Stimulated activated naive CD4-positive, alpha-beta T cell treated with Interleukin-2 at 50 U/mL for 16 hours (primary cell): ENCODE data around the gene AMH.

Experiments used
- DNase-seq: peaks from one replicate; lab custom pipeline; 2025; lab: John Stamatoyannopoulos, UW

The AMH gene

GRCh38 chr19:2235381-2236063, 13.6 kb upstream of the AMH start:
- no peak for DNase-seq

GRCh38 chr19:2236064-2236313, 13.1 kb upstream of the AMH start:
- no peak for DNase-seq

GRCh38 chr19:2236314-2237050, 12.6 kb upstream of the AMH start, which contains the start of the genes PLEKHJ1 and SF3A2:
TSS of gene PLEKHJ1 (minus strand) at chr19:2236329. CDS start at chr19:2236248, 81 bp downstream.
TSS of gene SF3A2 (plus strand) at chr19:2236824. CDS start at chr19:2243419, 6,595 bp downstream.
- DNase-seq: peak; percentile 95

- no peak for DNase-seq
Observed at GRCh38 chr19:2237051-2237868, 11.9 kb upstream of the AMH start.

GRCh38 chr19:2237869-2238153, 11.3 kb upstream of the AMH start:
- DNase-seq: no peak

GRCh38 chr19:2239173-2239572, 9.9 kb upstream of the AMH start:
- no peak for DNase-seq

GRCh38 chr19:2239771-2240770, 9.1 kb upstream of the AMH start:
- no peak for DNase-seq

- no peak for DNase-seq
Observed at GRCh38 chr19:2240881-2241760, 8.0 kb upstream of the AMH start.

GRCh38 chr19:2242092-2242537, 7.0 kb upstream of the AMH start:
- DNase-seq: no peak

GRCh38 chr19:2242816-2243215, 6.3 kb upstream of the AMH start:
- no peak for DNase-seq

GRCh38 chr19:2243274-2244124, 5.6 kb upstream of the AMH start:
- DNase-seq: no peak

- no peak for DNase-seq
Observed at GRCh38 chr19:2244125-2244411, 5.1 kb upstream of the AMH start.

- DNase-seq: no peak
Observed at GRCh38 chr19:2244486-2244885, 4.6 kb upstream of the AMH start.

- no peak for DNase-seq
Observed at GRCh38 chr19:2245273-2245672, 3.9 kb upstream of the AMH start.

GRCh38 chr19:2246014-2246620, 3.0 kb upstream of the AMH start:
- no peak for DNase-seq

GRCh38 chr19:2246801-2247361, 2.2 kb upstream of the AMH start:
- DNase-seq: no peak

GRCh38 chr19:2247433-2248101, 1.6 kb upstream of the AMH start:
- DNase-seq: no peak

- no peak for DNase-seq
Observed at GRCh38 chr19:2248136-2249009, 750 bp upstream of the AMH start.
